HG03060 (cell line): ENCODE data around the gene PPFIBP1.
A peak's percentile ranks its signal among the peaks of the same experiment; 100 is the strongest.
"Not testable (repeated sequence)": the region's sequence is repeated elsewhere in the genome, so short reads cannot be mapped to it uniquely, and the experiment has no call there.

Experiments used
- ATAC-seq: cut with Tn5 transposase; IDR thresholded peaks from one replicate; pipeline ENCODE4 v1.9.1; 2021; ENCODE audit warnings: low read depth, moderate number of reproducible peaks; ENCODE audit not compliant: unreplicated experiment

Gene PPFIBP1

GRCh38 chr12:27585739-27586265 lies 61.8 kb downstream of the PPFIBP1 start:
- no peak for ATAC-seq

DNA sequence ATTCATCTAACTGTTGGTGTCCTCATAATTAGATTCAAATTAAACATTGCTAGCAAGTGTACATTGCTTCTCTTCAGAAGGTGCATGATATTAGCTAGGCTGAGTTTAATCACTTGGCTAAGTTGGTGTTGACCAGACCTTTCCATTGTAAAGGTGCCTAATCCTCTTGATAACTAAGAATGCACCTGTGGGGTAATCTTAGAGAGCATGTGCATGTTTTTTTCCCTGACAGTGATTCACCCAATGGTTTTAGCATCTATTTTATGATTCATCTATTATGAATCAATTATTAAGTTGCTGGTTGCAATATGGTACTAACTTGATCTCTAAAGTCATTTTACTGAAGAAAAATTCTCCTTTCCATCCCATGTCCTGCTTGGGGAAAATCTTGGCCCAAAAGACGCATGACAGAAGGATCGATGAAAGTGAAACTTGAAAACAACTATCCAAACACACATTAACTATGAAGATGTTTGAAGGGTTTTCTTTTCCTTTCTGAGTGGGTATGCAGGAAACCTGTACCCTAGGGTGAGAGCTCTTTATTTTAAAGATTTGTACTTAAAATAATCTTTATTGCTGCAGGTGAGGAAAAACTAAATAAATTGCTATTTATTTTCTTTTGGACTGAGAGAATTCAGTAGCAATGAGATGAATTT lies 64.2 kb downstream of the PPFIBP1 start:
- not testable (repeated sequence) for ATAC-seq

DNA sequence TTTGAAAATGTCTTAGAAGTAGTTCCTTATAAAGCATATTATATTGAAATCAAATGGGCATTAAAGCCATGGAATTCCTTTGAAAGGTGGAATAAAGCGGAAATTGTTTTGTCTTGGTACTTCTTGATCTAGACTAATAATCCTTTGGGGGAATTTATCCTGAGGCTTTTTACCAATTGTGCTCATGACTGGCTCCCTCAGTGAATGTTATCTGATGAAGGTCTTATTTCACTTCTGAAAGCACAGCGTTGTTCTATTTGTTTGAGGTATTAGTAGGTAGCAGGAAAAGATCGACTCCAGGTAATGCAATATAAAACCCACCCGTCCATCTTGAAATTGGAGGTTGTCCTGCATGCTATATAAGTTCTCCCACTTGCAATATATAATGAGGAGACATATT lies 64.8 kb downstream of the PPFIBP1 start:
- no peak for ATAC-seq

- ATAC-seq: no peak
Observed at GRCh38 chr12:27589419-27589818, 65.4 kb downstream of the PPFIBP1 start.

GRCh38 chr12:27591698-27592097 lies 67.7 kb downstream of the PPFIBP1 start:
- ATAC-seq: not testable (repeated sequence)

- peak; percentile 65 for ATAC-seq
Observed at GRCh38 chr12:27592548-27592947, 68.5 kb downstream of the PPFIBP1 start.

- ATAC-seq: no peak
Observed at GRCh38 chr12:27593266-27593665, 69.3 kb downstream of the PPFIBP1 start.

- ATAC-seq: no peak
Observed at GRCh38 chr12:27595231-27595642, 71.2 kb downstream of the PPFIBP1 start.

DNA sequence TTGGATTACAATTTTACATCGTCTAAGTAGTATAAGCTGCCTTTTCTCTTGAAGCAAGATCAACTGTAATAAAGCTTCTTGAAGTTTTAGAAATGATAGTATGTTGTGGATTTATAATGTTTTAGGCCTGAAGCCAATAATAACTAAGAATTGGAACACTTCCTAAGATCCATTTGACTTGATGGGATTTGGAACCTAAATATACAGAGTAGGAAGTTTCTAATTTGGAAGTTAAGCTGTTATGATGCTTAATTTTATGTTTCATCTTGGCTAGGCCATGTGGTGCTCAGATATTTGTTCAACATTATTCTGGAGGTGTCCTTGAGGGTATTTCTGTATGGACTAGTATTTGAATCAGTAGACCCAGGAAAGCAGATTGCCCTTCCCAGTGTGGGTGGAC lies 74.9 kb downstream of the PPFIBP1 start:
- not testable (repeated sequence) for ATAC-seq

GRCh38 chr12:27601056-27601828 lies 77.2 kb downstream of the PPFIBP1 start:
- not testable (repeated sequence) for ATAC-seq

DNA sequence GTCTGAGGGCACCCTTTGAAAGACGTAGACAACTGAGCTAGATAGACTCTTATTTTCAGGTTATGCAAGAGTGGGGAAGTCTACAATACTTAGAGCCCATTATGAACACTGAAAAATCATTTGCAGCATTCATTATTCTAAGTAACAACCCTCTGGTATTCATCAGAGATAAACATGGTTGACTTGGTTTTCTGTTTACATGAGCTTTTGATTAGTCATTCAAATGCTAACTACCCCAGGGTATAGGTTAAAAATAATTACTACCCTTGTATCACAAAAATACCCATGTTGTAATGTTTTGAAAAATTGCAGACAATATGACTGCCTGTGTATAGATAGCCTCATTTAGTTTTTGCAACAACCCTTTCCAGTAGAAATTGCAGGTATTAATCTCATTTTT lies 78.5 kb downstream of the PPFIBP1 start:
- ATAC-seq: no peak

DNA sequence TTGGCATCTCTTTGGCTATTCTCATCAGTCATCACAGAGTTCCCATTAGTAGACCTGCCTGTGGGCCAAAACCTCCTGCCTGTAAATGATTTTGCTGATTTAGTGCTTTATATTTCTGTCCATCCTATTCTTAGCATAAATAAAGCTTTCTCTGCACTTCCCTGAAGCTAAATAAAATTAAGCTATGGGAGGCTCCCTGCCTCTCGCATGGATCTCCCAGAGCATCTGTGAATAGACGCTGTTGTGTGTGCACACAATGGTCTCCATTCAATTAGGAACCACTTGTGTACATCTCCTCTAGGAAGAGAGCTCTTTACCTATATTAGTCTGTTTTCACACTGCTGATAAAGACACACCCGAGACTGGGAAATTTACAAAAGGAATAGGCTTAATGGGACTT lies 80.4 kb downstream of the PPFIBP1 start:
- ATAC-seq: no peak

DNA sequence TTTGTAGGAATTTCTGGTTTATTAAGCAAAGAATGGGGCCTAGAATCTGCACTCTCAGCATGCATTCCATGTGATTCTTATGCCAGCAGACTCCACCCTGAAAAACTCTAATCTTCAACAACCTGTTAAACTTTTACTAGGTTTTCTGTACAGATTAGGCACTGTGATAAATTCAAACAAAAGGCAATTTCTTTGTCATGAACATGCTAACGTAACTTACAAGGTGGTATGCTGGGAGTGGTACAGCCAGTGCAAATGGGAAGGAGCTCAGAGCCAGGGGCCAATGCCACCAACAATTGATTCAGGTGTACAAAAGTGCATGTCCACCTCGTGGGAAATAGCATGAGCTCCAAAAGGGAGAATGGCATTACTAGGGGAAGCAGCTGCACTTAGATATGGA lies 83.0 kb downstream of the PPFIBP1 start:
- no peak for ATAC-seq

DNA sequence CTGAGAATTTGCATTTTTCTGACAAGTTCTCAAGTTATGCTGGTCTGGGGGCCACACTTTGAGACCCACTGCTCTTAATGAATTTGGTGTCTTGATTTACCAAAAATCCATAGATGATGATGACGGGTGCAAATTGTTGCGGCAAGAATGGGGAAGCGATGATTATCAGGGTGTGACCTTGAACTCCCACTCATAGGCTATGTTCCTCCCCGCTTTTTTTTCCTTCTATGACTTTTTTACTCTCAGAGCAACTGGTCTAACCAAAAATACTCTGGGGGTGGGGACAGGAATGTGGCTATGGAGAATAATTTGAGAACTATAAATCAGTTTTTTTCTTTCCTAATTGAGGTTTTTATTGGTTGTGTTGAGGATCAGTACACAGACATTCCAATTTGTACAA lies 83.6 kb downstream of the PPFIBP1 start:
- ATAC-seq: no peak

- ATAC-seq: no peak
Observed at GRCh38 chr12:27608890-27609289, 84.9 kb downstream of the PPFIBP1 start.

DNA sequence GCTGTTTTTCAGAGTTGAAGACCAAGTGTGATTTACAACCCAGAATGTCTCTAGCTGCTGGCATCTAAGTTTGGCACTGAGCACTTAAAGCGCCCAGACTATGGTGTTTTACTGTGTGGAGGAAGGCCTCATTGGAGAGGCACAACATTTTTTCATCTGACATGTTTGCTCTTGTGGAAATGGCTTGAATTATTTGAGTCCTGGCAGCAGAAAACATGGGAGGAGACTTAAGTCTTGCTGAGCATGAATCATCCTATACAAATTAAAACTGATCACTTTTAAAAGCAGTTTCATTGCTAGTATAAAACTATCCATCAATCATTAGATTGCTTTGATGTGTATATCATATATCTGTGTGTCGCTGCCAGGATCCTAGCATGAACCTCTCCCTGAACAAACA lies 86.4 kb downstream of the PPFIBP1 start:
- ATAC-seq: no peak

- no peak for ATAC-seq
Observed at GRCh38 chr12:27614386-27614785, 90.4 kb downstream of the PPFIBP1 start.

- ATAC-seq: no peak
Observed at GRCh38 chr12:27614866-27615265, 90.9 kb downstream of the PPFIBP1 start.

- ATAC-seq: no peak
Observed at GRCh38 chr12:27615331-27615891, 91.4 kb downstream of the PPFIBP1 start.

DNA sequence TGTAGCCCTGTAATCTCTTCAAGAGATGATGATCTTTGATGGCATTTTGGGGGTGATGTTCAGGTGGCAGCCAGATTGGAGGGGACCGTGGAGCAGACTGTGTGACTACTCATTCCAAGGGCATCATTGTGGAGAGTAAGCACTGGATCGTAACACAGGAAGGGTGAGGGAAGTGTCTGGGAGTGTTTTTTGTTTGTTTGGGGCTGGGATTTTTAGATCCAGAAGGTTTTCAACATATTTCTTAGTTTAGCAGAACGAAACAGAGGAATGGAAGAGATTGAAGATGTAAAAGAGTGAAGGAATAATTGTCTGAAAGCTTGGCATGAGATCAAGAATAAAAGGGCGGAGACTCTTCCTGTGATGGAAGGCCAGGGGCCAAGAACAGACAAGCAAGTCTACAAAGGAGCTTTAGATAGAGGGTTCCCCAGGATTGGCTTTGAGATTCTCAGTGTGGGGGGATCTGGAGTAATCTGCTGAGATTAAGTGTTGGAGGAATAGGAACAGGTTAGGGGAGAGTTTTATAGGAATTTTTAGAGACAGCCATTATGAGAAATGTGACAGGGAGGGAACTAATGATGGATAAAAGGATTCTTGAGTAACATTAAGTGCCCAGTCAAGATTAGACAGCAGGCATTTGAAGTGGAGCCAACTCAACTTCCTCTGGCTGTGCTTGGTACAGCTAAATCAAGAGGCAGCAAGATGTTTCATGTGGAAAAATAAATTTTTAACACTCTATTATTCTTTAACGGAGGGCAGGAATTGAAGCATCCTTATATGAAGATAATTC lies 92.5 kb downstream of the PPFIBP1 start:
- no peak for ATAC-seq

GRCh38 chr12:27618836-27619235 lies 94.8 kb downstream of the PPFIBP1 start:
- no peak for ATAC-seq
